ENCODE data around the gene ST8SIA3. TPM values are rescaled to one million over a fixed set of nuclear protein-coding genes. Genes with fewer than 3 reads are reported as not detected.

The ST8SIA3 gene
- total RNA-seq, 2 experiments from 2014 or later = not detected

- Mint-ChIP-seq H3K27me3 (peaks cover 14% of the 10 kb centered on the region), H3K4me1 (ENCODE audit: low read depth) (no peaks in the 10 kb centered on the region), H3K27ac (no peak overlapping the region), H3K4me3 (no peak overlapping the region), H3K9me3 (peaks cover 4% of the 10 kb centered on the region), H3K36me3 (ENCODE audit: low read depth) (no peaks in the 10 kb centered on the region)
- DNase-seq (no peak), ATAC-seq (no peak)
- intact Hi-C loops (cut with micrococcal nuclease) = no loop called here
- CTCF ChIA-PET = no interaction called here
- TF ChIP-seq CTCF (IDR thresholded peaks at IDR 0.05) = no peak
- POLR2A ChIA-PET = interaction anchor here (0.6 kb wide), 2 partner anchors 862 to 1623 kb away, joined by 3 read pairs; no protein-coding TSS in a partner anchor
These were observed 52.0 kb downstream of the ST8SIA3 start for GRCh38 chr18:57404345-57404744.

- TF ChIP-seq CTCF (IDR thresholded peaks at IDR 0.05) = no peak
- CTCF ChIA-PET = no interaction called here
- H3K9me3 Mint-ChIP-seq = peaks cover 4% of the 10 kb centered on the region
- no peak overlapping the region for H3K27ac Mint-ChIP-seq
- ATAC-seq = no peak
- DNase-seq = no peak
- intact Hi-C loops (cut with micrococcal nuclease) = no loop called here
- H3K4me3 Mint-ChIP-seq = no peak overlapping the region
- POLR2A ChIA-PET = no interaction called here
- no peaks in the 10 kb centered on the region for H3K4me1 Mint-ChIP-seq (ENCODE audit: low read depth)
- peaks cover 19% of the 10 kb centered on the region for H3K27me3 Mint-ChIP-seq
- H3K36me3 Mint-ChIP-seq (ENCODE audit: low read depth) = no peaks in the 10 kb centered on the region
These were observed 57.3 kb downstream of the ST8SIA3 start for GRCh38 chr18:57409650-57410049.

GRCh38 chr18:57410749-57411148 is 58.4 kb downstream of the ST8SIA3 start:
- no peak for ATAC-seq
- peaks cover 22% of the 10 kb centered on the region for H3K27me3 Mint-ChIP-seq
- ChIA-PET POLR2A (no interaction called here), CTCF (no interaction called here)
- intact Hi-C loops (cut with micrococcal nuclease) = no loop called here
- H3K4me3 Mint-ChIP-seq = no peak overlapping the region
- no peaks in the 10 kb centered on the region for H3K4me1 Mint-ChIP-seq (ENCODE audit: low read depth)
- H3K36me3 Mint-ChIP-seq (ENCODE audit: low read depth) = no peaks in the 10 kb centered on the region
- TF ChIP-seq CTCF (IDR thresholded peaks at IDR 0.05) = no peak
- peaks cover 4% of the 10 kb centered on the region for H3K9me3 Mint-ChIP-seq
- DNase-seq = no peak
- no peak overlapping the region for H3K27ac Mint-ChIP-seq

GRCh38 chr18:57416542-57416941 is 64.2 kb downstream of the ST8SIA3 start:
- ChIA-PET CTCF (no interaction called here), POLR2A (no interaction called here)
- Mint-ChIP-seq H3K4me1 (ENCODE audit: low read depth) (no peaks in the 10 kb centered on the region), H3K27me3 (peaks cover 27% of the 10 kb centered on the region), H3K4me3 (no peak overlapping the region), H3K36me3 (ENCODE audit: low read depth) (no peaks in the 10 kb centered on the region), H3K9me3 (peaks cover 3% of the 10 kb centered on the region), H3K27ac (no peak overlapping the region)
- intact Hi-C loops (cut with micrococcal nuclease) = no loop called here
- no peak for TF ChIP-seq CTCF (IDR thresholded peaks at IDR 0.05)
- DNase-seq (no peak), ATAC-seq (no peak)

Other genes with a start within 250 kb of the ST8SIA3 start
- not detected for gene BOD1L2, start 205.5 kb upstream of the ST8SIA3 start, total RNA-seq
- gene ONECUT2, start 82.8 kb downstream of the ST8SIA3 start, total RNA-seq = not detected
- 10 to 100 TPM; 25.5 to 28.8 TPM for gene FECH, start 234.1 kb downstream of the ST8SIA3 start, total RNA-seq